ENCODE data around the gene YTHDF1.
"Not testable (repeated sequence)": the region's sequence is repeated elsewhere in the genome, so short reads cannot be mapped to it uniquely, and the experiment has no call there.

The YTHDF1 gene

DNA sequence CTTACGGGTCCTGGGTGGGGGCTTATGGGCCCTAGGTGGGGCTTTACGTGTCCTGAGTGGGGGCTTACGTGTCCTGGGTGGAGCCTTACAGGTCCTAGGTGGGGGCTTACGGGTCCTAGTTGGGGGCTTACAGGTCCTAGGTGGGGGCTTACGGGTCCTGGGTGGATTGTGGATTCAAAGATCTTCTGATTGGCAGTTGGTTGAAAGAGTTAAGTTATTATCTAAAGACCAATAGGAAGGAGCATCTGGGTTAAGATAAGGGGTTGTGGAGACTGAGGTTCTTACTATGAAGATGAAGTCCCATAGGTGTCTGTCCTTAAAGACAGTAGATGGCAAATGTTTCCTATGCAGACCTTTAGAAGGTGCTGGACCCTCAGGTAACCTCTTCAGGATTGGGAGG, 11.3 kb upstream of the YTHDF1 start:
- no peaks in the 10 kb centered on the region for H3K36me3 ChIP-seq (replicated peaks)
- no peak for DNase-seq (ENCODE audit: low spot score in 2 of 2)
- H3K27me3 ChIP-seq (ENCODE audit: low read depth), result peaks cover 23% of the 10 kb centered on the region
- H3K4me3 ChIP-seq, result no peak overlapping the region
- in situ Hi-C loops (cut with MboI; ENCODE audit: low sequenced_read_pairs), result no loop called here
- no peaks in the 10 kb centered on the region for H3K9me3 ChIP-seq
- no peaks in the 10 kb centered on the region for H3K4me1 ChIP-seq

- no peaks in the 10 kb centered on the region for H3K36me3 ChIP-seq (replicated peaks)
- H3K9me3 ChIP-seq, result no peaks in the 10 kb centered on the region
- no peaks in the 10 kb centered on the region for H3K4me1 ChIP-seq
- peaks cover 21% of the 10 kb centered on the region for H3K27me3 ChIP-seq (ENCODE audit: low read depth)
- no peak for DNase-seq (ENCODE audit: low spot score in 2 of 2)
- no peak overlapping the region for H3K4me3 ChIP-seq
- in situ Hi-C loops (cut with MboI; ENCODE audit: low sequenced_read_pairs), result no loop called here
These were observed 10.4 kb upstream of the YTHDF1 start for GRCh38 chr20:63226042-63226943.

DNA sequence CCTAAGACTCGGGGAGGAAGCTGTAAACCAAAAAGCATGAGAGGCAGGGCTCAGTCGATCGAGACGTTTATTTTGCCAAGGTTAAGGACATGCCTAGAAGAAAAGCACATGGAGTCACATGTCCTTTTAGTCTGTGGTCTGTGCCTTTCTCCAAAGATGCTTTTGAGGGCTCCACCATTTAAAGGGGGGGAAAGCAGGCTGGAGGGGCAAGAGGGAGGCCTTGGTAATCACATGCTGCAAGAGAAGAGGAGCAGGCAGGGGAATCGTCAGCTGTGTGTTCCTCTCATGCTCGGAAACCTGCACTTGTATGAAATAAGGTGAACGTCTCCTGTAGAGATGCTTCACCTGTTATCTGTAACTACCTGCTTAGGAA, 9.1 kb upstream of the YTHDF1 start:
- in situ Hi-C loops (cut with MboI; ENCODE audit: low sequenced_read_pairs), result no loop called here
- Histone ChIP-seq H3K4me1 (no peaks in the 10 kb centered on the region), H3K9me3 (no peaks in the 10 kb centered on the region), H3K36me3 (replicated peaks) (no peaks in the 10 kb centered on the region), H3K4me3 (no peak overlapping the region), H3K27me3 (ENCODE audit: low read depth) (peaks cover 23% of the 10 kb centered on the region)
- no peak for DNase-seq (ENCODE audit: low spot score in 2 of 2)

DNA sequence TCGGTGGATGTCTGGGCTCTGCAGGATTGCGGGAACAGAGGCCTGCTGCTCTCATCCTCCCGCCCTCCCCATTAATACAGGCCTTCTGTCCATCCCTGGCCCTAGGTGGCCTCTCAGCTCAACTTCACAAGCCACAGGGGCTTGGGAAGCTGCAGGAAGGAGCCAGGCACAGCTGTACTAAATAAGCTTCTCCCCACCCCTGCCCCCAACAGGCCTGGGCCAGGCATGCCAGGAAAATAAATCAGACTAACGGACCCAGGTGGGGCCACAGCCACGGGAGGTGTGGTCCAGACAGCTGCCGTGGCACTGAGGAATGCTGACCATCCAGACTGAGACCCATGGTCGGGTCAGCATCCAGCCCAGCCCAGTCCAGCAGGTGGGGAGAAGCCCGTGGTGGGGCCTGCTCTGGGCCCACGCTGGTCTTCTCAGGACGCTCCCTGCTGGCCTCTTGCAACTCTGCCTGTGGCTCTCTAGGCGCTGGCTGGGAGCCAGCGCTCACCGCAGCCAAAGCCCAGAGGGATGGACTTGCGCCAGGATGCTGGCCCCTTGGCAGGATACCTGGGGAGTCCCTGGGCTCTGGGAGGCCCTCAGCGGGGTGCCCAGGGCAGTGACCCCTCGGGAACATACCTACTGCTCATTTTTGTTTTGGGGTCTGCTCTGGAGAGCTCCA, 8.6 kb upstream of the YTHDF1 start:
- in situ Hi-C loops (cut with MboI; ENCODE audit: low sequenced_read_pairs), result no loop called here
- Histone ChIP-seq H3K27me3 (ENCODE audit: low read depth) (peaks cover 23% of the 10 kb centered on the region; the same call in 1 of the 2 replicates), H3K36me3 (replicated peaks) (no peaks in the 10 kb centered on the region), H3K4me3 (no peak overlapping the region), H3K4me1 (no peaks in the 10 kb centered on the region), H3K9me3 (no peaks in the 10 kb centered on the region)
- peak in 1 of 2 experiments; percentile 39 for DNase-seq (ENCODE audit: low spot score in 2 of 2)

- no peaks in the 10 kb centered on the region for H3K9me3 ChIP-seq
- in situ Hi-C loops (cut with MboI; ENCODE audit: low sequenced_read_pairs), result no loop called here
- no peak overlapping the region for H3K4me3 ChIP-seq
- peaks cover 23% of the 10 kb centered on the region; the same call in 1 of the 2 replicates for H3K27me3 ChIP-seq (ENCODE audit: low read depth)
- H3K4me1 ChIP-seq, result no peaks in the 10 kb centered on the region
- DNase-seq (ENCODE audit: low spot score in 2 of 2), result no peak
- no peaks in the 10 kb centered on the region for H3K36me3 ChIP-seq (replicated peaks)
These were observed 7.9 kb upstream of the YTHDF1 start for GRCh38 chr20:63223826-63224207.

DNA sequence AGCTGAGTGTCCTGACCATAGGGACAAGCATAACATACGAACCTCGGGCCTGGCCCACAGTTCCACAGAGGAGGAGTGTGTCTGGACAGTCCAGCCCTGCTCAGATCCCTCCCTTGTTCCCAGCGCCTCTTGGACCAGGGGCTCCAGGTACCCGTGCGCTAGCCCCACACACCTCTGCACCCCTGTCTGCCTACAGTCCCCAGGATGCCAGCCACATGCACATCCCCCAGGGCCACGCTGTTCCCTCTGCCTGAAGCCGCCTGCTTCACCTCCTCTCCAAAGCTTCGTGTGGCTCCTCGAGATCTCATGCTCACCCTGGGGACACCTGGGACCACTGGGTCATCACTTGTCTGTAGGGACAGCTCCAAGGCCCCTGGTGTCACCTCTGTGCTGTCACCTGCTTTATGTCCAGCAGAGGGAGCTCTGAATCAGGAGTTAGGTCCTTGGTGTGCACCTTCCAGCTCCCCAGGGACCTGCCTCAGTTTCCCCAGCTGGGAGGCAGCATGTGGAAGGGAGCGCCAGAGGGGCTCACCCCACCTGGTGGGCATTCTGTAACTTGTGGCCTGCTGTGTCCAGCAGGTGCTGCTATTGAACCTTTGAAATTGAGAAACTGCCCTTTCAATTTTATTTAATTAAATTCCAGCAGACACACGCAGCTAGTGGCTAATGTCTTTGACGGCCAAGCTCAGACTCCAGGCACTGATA, 7.3 kb upstream of the YTHDF1 start:
- no peaks in the 10 kb centered on the region for H3K9me3 ChIP-seq
- peak in 1 of 2 experiments; percentile 65 for DNase-seq (ENCODE audit: low spot score in 2 of 2)
- H3K36me3 ChIP-seq (replicated peaks), result no peaks in the 10 kb centered on the region
- H3K27me3 ChIP-seq (ENCODE audit: low read depth), result peaks cover 23% of the 10 kb centered on the region; the same call in 1 of the 2 replicates
- in situ Hi-C loops (cut with MboI; ENCODE audit: low sequenced_read_pairs), result no loop called here
- no peaks in the 10 kb centered on the region for H3K4me1 ChIP-seq
- no peak overlapping the region for H3K4me3 ChIP-seq

GRCh38 chr20:63222541-63222940, 6.6 kb upstream of the YTHDF1 start:
- Histone ChIP-seq H3K4me1 (no peaks in the 10 kb centered on the region), H3K9me3 (no peaks in the 10 kb centered on the region), H3K27me3 (ENCODE audit: low read depth) (peaks cover 23% of the 10 kb centered on the region; the same call in 1 of the 2 replicates), H3K4me3 (no peak overlapping the region), H3K36me3 (replicated peaks) (no peaks in the 10 kb centered on the region)
- no peak for DNase-seq (ENCODE audit: low spot score in 2 of 2)
- in situ Hi-C loops (cut with MboI; ENCODE audit: low sequenced_read_pairs), result no loop called here

GRCh38 chr20:63221400-63222053, 5.6 kb upstream of the YTHDF1 start:
- DNase-seq (ENCODE audit: low spot score in 2 of 2); H3K36me3 ChIP-seq (replicated peaks); H3K9me3 ChIP-seq; H3K4me3 ChIP-seq; in situ Hi-C loops (cut with MboI; ENCODE audit: low sequenced_read_pairs); H3K4me1 ChIP-seq: not testable (repeated sequence)
- H3K27me3 ChIP-seq (ENCODE audit: low read depth), result peaks cover 23% of the 10 kb centered on the region; the same call in 1 of the 2 replicates

DNA sequence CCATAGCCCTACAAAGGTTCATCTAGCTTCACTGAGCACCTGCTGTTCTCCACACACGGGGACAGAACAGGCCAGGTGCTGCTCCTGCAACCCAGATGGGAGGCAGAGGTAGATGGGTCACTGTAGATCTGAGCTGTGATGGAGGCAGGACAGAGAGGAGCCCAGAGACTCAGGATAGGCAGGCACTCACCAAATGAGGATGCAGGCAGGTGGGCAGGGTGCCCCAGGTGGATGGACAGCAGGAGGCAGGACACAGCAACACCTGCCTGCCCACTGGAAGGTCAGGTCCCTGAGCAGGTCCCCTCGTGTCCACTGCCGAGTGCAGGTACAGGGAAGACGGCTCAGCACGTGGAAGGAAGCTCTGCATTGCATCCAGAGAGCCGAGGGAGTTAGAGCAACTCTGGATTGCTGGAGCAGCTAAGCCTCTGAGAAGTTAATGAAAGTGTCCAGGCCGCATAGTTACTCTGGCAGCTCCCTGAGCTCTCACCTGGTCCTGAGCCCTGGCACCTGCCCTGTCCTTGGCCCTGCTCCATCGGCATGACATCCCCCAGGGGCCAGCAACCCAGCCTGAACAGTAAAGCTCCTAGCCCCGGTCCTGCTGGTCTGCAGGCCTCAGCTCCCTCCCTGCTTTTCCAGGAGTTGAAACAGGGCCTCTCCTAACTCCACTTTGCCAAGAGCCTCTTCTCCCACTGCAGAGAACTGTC, 4.9 kb upstream of the YTHDF1 start:
- Histone ChIP-seq H3K4me3 (no peak overlapping the region), H3K27me3 (ENCODE audit: low read depth) (peaks cover 23% of the 10 kb centered on the region; the same call in 1 of the 2 replicates)
- in situ Hi-C loops (cut with MboI; ENCODE audit: low sequenced_read_pairs), result no loop called here

GRCh38 chr20:63219866-63220521, 4.1 kb upstream of the YTHDF1 start:
- no peaks in the 10 kb centered on the region for H3K9me3 ChIP-seq
- peaks cover 5% of the 10 kb centered on the region for H3K4me1 ChIP-seq
- peaks cover 7% of the 10 kb centered on the region for H3K36me3 ChIP-seq (replicated peaks)
- in situ Hi-C loops (cut with MboI; ENCODE audit: low sequenced_read_pairs), result no loop called here
- H3K4me3 ChIP-seq, result no peak overlapping the region
- peaks cover 23% of the 10 kb centered on the region; the same call in 1 of the 2 replicates for H3K27me3 ChIP-seq (ENCODE audit: low read depth)
- DNase-seq (ENCODE audit: low spot score in 2 of 2), result no peak

More for the DNA sequence above, 4.9 kb upstream of the YTHDF1 start:
- Histone ChIP-seq H3K36me3 (replicated peaks) (no peaks in the 10 kb centered on the region), H3K9me3 (no peaks in the 10 kb centered on the region), H3K4me1 (peaks cover 5% of the 10 kb centered on the region)
- no peak for DNase-seq (ENCODE audit: low spot score in 2 of 2)

DNA sequence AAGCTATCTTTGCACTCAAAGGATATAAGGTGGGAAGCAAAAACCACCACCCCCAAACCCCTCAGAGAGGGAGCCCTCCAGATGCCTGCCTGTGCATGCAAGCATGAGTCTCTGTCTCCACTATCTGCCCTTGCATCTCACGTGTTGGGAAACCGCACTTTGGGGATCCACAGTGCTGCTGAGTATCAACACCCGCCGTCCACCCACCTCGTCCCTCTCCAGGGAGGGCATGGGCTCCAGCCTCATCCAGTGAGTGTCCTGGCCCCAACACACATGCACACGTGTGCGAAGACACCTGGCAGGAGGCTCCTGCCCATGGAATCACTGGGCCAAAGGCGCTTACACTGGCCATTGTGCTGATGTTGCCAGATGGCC, 3.5 kb upstream of the YTHDF1 start:
- in situ Hi-C loops (cut with MboI; ENCODE audit: low sequenced_read_pairs), result no loop called here
- peaks cover 23% of the 10 kb centered on the region; the same call in 1 of the 2 replicates for H3K27me3 ChIP-seq (ENCODE audit: low read depth)
- H3K9me3 ChIP-seq, result no peaks in the 10 kb centered on the region
- peaks cover 11% of the 10 kb centered on the region for H3K4me1 ChIP-seq
- no peak overlapping the region for H3K4me3 ChIP-seq
- no peak for DNase-seq (ENCODE audit: low spot score in 2 of 2)
- H3K36me3 ChIP-seq (replicated peaks), result peaks cover 12% of the 10 kb centered on the region

DNA sequence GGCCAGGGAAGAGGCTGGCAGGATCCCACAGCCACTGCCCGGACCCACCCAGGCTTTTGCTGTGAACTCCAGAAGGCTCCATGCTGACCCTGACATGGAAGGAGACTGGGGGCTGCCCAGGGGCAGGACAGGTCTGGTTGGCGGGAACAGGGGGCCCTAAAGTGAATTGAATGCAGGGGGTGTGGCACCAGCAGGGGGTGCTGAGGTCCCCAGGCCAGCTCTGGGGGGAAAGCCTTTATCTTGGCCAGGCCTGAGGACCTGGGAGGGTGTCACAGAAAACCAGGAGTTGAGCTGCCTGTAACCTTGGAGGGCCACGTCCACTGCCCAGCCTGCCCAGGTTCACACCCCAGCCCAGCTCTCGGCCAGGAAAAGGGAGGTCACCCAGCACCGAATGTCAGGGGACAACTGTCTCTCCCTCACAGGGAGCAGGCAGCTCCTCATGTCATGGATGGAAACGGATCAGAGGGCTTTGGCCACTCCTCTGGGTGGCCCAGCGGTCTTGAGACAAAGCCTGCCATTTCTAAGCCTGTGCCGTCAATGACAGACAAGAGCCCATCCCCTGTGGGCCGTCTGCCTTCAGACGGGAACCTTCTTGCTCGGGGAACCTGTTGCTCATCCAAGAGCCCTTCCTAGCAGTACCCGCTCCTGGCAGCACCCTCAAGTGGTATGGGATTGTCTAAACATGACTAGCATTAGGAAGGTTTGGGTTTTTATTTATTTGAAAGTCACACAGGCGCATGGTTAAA, 2.9 kb upstream of the YTHDF1 start:
- Histone ChIP-seq H3K36me3 (replicated peaks) (peaks cover 18% of the 10 kb centered on the region), H3K9me3 (no peaks in the 10 kb centered on the region), H3K27me3 (ENCODE audit: low read depth) (peaks cover 23% of the 10 kb centered on the region; the same call in 1 of the 2 replicates), H3K4me1 (peaks cover 15% of the 10 kb centered on the region), H3K4me3 (no peak overlapping the region)
- DNase-seq (ENCODE audit: low spot score in 2 of 2), result no peak
- in situ Hi-C loops (cut with MboI; ENCODE audit: low sequenced_read_pairs), result no loop called here
